Right renal pelvis (tissue), 4 donors: ENCODE measurements around the gene ZNFX1. TPM values are rescaled to one million over a fixed set of nuclear protein-coding genes. Genes with fewer than 3 reads are reported as not detected.
"Not testable (repeated sequence)": the region's sequence is repeated elsewhere in the genome, so short reads cannot be mapped to it uniquely, and the experiment has no call there.

Source experiments
- DNase-seq, 4 donors: peaks; one replicate each; pipeline ENCODE4 v3.0.0-alpha.2; 2013; ENCODE audit warnings: low read depth in 4 of 4, low spot score in 3 of 4, missing footprints in 1 of 4
- polyA plus RNA-seq, 4 donors: library from polyadenylated mRNA; unstranded; fragments of 120-200 nt; gene quantifications; one replicate each; pipeline ENCODE4 v1.2.1, GENCODE V29; 2013; ENCODE audit not compliant: insufficient read length in 4 of 4

The ZNFX1 gene
- polyA plus RNA-seq, 4 donors: 14.7 to 16.9 (median 16.2) TPM

GRCh38 chr20:49216991-49217578 lies 60.8 kb downstream of the ZNFX1 start:
- peak; percentile 89 to 93 (median 92) for DNase-seq

GRCh38 chr20:49215232-49215631 lies 62.6 kb downstream of the ZNFX1 start:
- no peak for DNase-seq

- no peak for DNase-seq
Observed at GRCh38 chr20:49214571-49214970, 63.3 kb downstream of the ZNFX1 start.

- DNase-seq: no peak
Observed at GRCh38 chr20:49210757-49211110, 67.1 kb downstream of the ZNFX1 start.

- DNase-seq: no peak
Observed at GRCh38 chr20:49210101-49210756, 67.6 kb downstream of the ZNFX1 start.

- DNase-seq: no peak
Observed at GRCh38 chr20:49207076-49207475, 70.8 kb downstream of the ZNFX1 start.

GRCh38 chr20:49203746-49204145 lies 74.1 kb downstream of the ZNFX1 start:
- DNase-seq: no peak

GRCh38 chr20:49203011-49203410 lies 74.8 kb downstream of the ZNFX1 start:
- DNase-seq: no peak

- no peak for DNase-seq
Observed at GRCh38 chr20:49199729-49200293, 78.0 kb downstream of the ZNFX1 start.

GRCh38 chr20:49192944-49193518 lies 84.8 kb downstream of the ZNFX1 start:
- DNase-seq: not testable (repeated sequence)

Other genes starting within 250 kb of the ZNFX1 start
- gene CSE1L, start 231.7 kb downstream of the ZNFX1 start, polyA plus RNA-seq: 100 to 1,000 TPM; 102 to 117 (median 115) TPM
- 100 to 1,000 TPM; 121 to 136 (median 130) TPM for gene STAU1, start 89.7 kb downstream of the ZNFX1 start, polyA plus RNA-seq
- 10 to 100 TPM; 44.9 to 47.3 (median 46.1) TPM for gene DDX27, start 58.6 kb downstream of the ZNFX1 start, polyA plus RNA-seq
- gene KCNB1, start 204.6 kb upstream of the ZNFX1 start, polyA plus RNA-seq: under 1 TPM; 0.39 to 0.53 (median 0.40) TPM